ENCODE measurements around the gene GALNT10.
A peak's percentile ranks its signal among the peaks of the same experiment; 100 is the strongest.

GALNT10 gene

DNA sequence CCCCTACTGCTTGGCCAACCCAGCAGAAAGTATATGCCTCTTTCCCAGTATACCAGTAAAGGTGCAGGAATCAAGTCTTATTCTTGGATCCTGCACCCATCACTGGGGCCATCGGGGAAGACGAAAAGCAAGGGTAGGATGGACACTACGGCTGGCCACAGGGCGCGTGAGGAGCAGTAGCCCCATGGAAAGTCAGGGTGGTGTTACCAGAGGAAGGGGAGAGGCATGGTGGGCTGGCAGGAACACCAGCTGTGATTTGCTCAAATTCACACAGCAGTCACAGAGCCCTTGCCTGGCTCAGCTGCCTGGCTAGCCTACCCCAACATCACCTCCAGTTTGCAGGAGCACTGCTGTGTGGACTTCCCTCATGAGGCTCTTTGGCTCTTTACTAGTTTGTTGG is 220.8 kb downstream of the GALNT10 start:
- DNase-seq, result no peak

DNA sequence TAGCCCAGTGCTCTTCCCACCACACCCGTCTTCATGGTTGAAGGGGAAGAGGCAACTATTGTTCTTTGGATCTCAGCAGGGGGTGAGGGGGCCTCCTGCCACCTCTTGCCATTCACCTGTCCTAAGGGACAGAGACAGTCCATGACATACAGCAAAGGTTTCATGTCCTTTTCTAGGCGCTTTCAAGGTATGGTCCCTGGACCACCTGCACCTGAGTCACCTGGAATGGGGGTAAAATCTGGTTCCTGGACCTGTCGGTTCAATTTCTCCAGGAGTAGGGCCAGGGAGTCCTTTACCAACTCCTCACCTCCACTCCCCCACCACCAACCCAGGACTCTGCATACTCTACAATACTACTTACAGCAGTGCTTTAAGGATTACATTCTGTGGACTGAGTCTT is 221.8 kb downstream of the GALNT10 start:
- no peak for DNase-seq

GRCh38 chr5:154412925-154413324 is 222.4 kb downstream of the GALNT10 start:
- no peak for DNase-seq

DNA sequence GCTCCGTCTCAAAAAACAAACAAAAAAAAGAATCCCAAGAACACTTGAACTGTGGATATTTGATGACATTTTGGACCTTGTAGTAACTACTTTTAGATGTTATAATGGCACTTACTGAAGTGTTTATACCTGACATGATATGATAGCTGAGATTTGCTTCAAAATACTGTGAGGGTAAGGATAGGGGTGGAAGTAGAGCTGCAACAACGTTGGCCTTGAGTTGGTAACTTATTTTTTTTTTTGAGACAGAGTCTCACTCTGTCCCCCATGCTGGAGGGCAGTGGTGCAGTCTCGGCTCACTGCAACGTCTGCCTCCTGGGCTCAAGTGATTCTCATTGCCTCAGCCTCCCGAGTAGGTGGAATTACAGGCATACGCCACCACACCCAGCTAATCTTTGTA is 224.6 kb downstream of the GALNT10 start:
- DNase-seq, result no peak

GRCh38 chr5:154418344-154418820 is 227.8 kb downstream of the GALNT10 start:
- no peak for DNase-seq

- no peak for DNase-seq
Observed at GRCh38 chr5:154419236-154419635, 228.7 kb downstream of the GALNT10 start.

GRCh38 chr5:154421868-154422267 is 231.3 kb downstream of the GALNT10 start:
- DNase-seq, result no peak

DNA sequence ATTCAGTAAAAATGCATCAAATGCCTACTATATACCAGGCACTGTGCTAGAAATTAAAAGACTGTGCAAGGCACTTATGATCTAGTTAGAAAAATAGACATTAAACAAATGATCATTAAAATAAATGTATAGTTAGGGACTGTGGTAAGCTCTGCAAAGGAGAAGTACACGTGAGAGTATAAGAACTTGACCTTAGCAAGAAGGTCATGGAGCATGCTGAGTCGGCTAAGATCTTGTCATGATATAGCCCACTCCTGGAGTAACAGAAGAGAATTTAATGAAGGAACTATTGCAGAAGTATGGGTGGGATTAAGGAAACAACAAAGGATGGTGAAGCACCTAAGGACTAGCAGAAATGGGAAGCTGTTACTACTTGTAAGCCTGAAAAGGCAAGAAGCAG is 231.8 kb downstream of the GALNT10 start:
- DNase-seq, result no peak

GRCh38 chr5:154428208-154428607 is 237.7 kb downstream of the GALNT10 start:
- no peak for DNase-seq

DNA sequence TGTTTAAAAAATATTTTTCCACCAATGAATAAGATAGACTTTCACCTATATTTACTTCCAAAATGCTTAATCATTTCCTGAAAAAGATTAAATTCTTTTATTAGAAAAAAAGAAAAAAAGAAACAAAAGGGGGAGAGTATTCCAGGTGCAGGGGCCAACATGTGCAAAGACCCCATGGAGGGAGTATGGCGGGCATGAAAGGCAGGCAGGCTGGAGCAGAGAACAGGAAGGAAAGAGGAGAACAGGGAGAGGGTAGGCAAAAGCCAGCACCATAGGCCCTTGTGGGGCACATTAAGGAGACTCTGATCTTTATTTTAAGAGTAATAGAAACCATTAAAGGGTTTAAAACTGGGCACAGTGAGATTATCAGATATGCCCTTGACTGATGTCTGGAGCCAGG is 238.8 kb downstream of the GALNT10 start:
- no peak for DNase-seq

- no peak for DNase-seq
Observed at GRCh38 chr5:154430466-154430865, 239.9 kb downstream of the GALNT10 start.

DNA sequence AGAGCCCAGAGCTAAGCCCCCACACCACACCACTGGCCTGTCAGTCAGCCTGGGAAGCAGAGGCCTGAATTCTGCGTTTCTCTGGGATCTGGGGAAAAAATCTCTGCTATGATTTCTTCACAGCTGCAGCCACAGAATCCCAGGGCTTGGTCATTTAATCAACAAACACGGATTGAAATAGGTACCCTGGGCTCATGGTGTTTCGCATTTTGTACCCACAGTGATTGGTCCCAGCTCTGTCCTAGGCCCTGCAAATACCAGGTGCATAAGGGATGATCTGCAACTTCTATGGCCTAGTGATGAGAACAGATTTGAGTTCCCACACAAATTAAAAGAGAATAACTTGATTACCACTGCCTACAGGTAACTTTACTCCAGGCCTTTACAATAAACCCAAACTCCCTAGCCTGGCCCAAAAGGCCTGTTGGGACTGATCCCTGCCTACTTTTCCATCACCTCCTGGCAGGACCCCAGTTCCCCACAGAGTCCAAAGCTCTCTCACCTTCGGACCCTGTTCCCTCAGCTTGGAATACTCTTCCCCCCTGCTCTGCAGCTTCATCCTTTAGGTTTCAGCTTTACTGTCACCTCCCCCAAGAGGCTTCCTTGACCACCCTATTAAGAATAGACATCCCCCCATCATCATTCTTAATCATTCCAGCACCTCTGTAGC is 240.6 kb downstream of the GALNT10 start:
- no peak for DNase-seq

GRCh38 chr5:154435226-154435625 is 244.7 kb downstream of the GALNT10 start:
- DNase-seq, result no peak

DNA sequence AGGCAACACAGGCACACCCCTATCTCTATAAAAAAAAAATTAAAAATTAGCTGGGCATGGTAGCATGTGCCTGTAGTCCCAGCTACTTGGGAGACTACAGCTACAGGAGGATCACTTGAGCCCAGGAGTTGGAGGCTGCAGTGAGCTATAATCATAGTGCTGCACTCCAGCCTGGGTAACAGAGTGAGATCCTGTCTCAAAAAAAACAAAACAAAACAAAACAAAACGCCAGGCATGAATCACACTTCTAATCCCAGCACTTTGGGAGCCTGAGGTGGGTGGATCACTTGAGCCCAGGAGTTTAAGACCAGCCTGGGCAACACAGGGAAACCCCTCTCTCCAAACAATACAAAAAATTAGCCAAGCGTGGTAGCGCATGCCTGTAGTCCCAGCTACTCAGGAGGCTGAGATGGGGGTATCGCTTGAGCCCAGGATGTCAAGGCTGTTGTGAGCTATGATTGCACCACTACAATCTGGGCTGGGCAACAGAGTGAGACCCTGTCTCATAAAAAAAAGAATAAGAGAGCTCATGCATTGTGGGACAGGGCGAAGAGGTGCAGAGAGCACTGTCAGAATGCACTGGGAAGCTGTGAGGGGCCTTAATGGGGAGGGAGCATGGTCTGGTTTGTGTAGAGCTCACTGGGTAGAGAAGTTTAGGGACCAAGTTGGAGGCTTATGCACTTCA is 246.9 kb downstream of the GALNT10 start:
- DNase-seq, result no peak

DNA sequence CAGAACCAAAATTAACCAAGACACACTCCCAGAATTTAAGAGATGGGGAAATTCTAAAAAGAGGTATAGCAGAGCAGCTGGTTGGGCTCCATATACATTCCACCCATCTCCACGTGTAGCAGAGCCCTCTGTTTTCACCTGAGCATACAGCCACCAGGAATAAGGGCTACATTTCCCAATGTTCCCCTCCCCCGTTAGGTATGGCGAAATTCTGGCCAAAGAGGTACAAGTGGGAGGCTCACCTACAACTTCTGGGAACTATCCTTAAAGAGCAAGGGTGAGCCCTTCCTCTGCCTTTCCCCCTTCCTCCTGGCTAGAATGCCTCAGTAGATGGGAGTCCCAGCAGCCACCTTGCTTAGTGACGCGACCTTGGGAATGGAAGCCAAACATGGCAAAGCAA is 250.0 kb downstream of the GALNT10 start:
- no peak for DNase-seq

DNA sequence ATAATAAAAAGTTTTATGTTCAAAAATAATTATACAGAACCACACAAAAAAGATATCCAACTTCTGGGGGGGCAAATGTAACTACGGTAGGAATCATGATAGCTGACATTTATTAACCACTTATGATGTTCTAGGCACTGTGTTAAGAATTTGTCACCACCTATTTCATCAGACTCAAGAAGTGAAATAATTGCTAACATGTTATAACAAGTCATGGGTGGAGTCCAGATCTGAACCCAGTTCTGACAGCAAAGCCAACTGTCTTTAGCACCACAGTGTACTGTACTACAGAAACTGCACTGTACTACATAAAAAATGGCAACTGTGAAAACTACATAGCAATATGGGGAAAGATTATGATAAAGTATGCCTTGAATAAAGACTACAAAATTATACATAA is 252.3 kb downstream of the GALNT10 start:
- DNase-seq, result no peak

DNA sequence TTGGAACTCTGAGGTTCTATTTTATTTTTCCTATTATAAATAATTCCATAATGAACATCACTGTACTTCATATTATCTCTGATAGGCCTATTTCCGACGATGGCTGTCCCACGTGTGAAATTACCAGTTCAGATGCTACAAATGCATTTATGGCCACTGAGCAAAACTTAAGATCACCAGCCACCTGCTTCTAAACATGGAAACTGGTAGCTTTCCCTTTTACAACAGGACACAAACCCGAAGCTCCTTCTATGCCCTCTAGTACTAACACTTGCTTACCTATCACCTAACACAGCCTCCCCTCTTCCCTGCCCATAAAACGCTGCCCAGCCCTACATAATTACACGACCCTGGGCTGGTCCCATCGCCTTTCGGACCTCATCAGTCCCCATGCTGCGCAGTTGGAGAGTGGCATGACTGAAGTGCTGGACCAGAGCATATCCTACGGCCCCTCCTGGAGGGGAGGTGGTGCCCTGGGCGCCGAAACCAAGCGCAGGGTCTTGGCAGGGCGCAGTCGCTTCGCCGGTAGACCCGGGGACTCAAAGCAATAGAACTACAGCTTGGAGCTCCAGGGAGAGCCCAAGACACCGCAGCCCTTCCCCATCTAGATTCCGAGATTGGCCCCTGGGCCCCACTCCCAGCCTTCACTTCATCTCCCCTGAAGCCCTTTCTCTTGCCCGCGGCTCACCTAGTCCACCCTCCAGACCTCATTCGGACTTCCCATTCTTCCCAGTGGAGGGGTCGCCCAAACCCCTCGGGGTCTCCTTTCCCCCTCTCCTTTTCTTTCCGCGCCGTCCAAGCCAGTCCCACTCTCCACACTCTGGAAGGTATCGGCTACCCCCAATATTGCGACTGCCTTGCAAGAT is 254.3 kb downstream of the GALNT10 start:
- DNase-seq, result no peak

DNA sequence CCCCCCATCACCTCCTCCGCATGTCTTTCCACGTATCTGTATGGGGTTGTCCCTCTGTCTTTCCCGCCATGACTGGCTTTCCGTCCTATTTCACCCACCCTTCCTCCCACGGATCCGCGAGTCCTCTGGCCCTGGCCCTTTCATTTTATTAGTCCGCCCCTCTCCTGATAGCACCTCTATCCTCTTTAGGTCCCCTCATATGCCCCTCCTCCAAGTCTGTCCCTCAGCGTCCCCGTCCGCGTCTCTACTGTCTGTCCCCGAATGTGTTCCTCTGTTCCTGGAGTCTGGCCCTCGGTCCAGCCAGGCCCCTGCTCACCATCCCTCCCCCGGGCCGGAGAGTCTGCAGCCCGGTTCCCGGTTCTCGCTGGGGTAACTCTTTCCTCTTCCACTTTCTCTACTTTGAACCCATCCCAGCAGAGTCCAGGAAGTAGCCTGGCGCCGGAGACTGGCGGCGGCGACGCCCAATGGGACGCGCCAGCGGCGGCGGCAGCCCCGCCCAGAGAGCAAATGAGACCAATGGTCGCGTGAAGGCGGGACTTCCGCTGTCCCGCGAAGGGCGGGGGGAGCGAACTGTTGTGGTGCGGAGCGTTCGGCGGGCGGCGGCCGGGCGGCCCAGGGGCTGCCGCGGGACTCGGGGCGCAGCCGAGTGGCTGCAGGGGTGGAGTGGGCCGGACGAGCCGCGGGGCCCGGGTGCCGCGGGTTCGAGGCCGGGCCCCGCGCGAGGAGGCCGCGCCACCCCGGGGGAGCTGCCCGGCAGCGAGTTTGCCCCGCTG is 255.1 kb downstream of the GALNT10 start, which contains the start of gene SAP30L:
TSS of gene SAP30L (plus strand) at position 576 of the 773 bp plus-strand sequence. CDS start 608 bp downstream, outside the sequence.
- DNase-seq, result peak; percentile 75

- no peak for DNase-seq
Observed at GRCh38 chr5:154446195-154447088, 255.9 kb downstream of the GALNT10 start.

GRCh38 chr5:154447089-154447725 is 256.7 kb downstream of the GALNT10 start:
- no peak for DNase-seq

DNA sequence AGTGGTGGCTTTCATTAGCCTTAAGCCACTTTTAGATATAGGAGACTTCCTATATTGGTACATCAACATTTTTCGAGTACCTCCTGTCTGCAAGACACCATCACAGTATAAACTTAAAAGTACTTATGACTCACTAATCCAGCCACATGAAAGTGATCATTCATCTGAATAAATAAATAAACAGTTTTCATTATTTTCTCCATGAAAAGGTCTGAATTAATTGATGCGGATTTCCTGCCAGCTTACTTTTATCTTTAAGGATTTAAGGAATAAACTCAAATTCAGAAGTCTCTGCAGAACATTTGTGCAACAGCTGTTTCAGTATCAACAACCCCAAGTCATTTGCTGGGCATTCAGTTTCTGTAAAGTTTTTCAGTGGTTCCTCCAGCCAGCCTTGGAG is 259.3 kb downstream of the GALNT10 start:
- DNase-seq, result no peak
